HPDE6-E6E7 (cell line): ENCODE measurements around the gene LRP11.

Source experiments
- DNase-seq: peaks from one replicate; pipeline ENCODE4 v3.0.0; 2011; ENCODE audit warnings: missing footprints; ENCODE audit errors: extremely low spot score

LRP11 gene

GRCh38 chr6:149782337-149782736, 81.8 kb downstream of the LRP11 start:
- DNase-seq, result no peak

DNA sequence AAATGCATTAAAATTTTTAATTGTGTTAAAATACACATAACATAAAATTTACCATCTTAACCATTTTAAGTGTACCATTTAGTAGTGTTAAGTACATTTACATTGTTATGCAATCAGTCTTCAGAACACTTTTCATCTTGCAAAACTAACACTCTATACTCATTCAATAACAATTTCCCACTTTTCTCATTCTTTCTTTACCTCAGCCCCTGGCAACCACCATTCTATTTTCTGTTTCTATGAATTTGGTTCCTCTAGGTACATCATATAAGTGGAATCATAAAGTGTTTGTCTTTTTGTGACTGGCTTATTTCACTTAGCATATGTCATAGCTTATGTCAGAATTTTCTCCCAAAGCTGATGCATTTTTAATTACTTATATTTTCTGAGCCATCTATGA, 82.4 kb downstream of the LRP11 start:
- no peak for DNase-seq

DNA sequence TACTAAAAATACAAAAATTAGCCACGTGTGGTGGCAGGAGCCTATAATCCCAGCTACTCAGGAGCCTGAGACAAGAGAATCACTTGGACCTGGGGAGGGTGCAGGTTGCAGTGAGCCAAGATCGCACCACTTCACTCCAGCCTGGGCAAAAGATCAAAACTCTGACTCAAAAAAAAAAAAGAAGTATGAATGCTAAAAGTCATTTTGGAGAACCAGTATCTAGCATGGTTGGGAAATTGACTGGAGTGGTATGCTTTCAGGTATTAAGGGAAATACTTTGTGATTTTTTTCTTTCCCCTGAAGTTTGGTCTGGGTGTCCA, 84.6 kb downstream of the LRP11 start:
- no peak for DNase-seq

- no peak for DNase-seq
Observed at GRCh38 chr6:149777624-149778023, 86.5 kb downstream of the LRP11 start.

- no peak for DNase-seq
Observed at GRCh38 chr6:149771925-149772324, 92.2 kb downstream of the LRP11 start.

- no peak for DNase-seq
Observed at GRCh38 chr6:149771185-149771584, 93.0 kb downstream of the LRP11 start.

DNA sequence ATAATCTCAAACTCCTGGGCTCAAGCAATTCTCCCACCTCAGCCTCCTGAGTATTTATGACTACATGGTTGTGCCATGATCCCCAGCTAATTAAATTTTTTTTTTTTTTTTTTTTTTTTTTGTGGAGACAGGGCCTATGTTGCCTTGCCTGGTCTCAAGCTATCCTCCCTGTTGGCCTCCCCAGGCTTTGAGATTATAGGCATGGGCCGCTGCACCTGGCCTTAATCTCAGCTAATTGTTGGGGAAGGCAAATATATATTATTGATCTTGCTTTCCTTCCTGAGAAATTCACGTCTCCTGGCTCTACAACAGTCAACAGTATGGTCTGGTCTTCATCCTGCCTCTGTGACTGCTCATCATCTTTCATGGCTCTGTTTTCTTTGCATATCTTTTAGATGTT, 94.5 kb downstream of the LRP11 start:
- no peak for DNase-seq
